IPS-18a (cell line): ENCODE measurements around the gene SLC2A9.

ENCODE experiments used
- H3K27ac ChIP-seq: one replicate; pipeline ENCODE4 v1.5.1; 2013; ENCODE audit warnings: low read length
- H3K27me3 ChIP-seq: one replicate; pipeline ENCODE4 v1.6.1; 2013; ENCODE audit warnings: mild to moderate bottlenecking, low read length; ENCODE audit not compliant: control insufficient read depth, insufficient read depth
- H3K36me3 ChIP-seq: one replicate; pipeline ENCODE4 v1.6.1; 2013; ENCODE audit warnings: low read depth, low read length; ENCODE audit not compliant: control insufficient read depth
- H3K4me1 ChIP-seq: one replicate; pipeline ENCODE4 v1.6.1; 2013; ENCODE audit warnings: low read depth, low read length; ENCODE audit not compliant: control insufficient read depth
- H3K4me3 ChIP-seq: one replicate; pipeline ENCODE4 v1.5.1; 2013; ENCODE audit warnings: low read length
- H3K9ac ChIP-seq: one replicate; pipeline ENCODE4 v1.6.1; 2013; ENCODE audit warnings: mild to moderate bottlenecking, low read length, moderate library complexity
- H3K9me3 ChIP-seq: one replicate; pipeline ENCODE4 v1.6.1; 2013; ENCODE audit warnings: low read depth, low read length; ENCODE audit not compliant: control insufficient read depth

Gene SLC2A9

GRCh38 chr4:10020871-10021652, at the start of gene SLC2A9:
Gene SLC2A9 (minus strand): TSS chr4:10021497. CDS start chr4:10021429, 68 bp downstream.
- no peak within 1 kb of the TSS for H3K4me3 ChIP-seq
- H3K27me3 ChIP-seq: peaks cover 9% of the 10 kb centered on the region
- no peaks in the 10 kb centered on the region for H3K36me3 ChIP-seq
- no peaks in the 10 kb centered on the region for H3K4me1 ChIP-seq
- no peak within 1 kb of the TSS for H3K27ac ChIP-seq
- H3K9me3 ChIP-seq: no peaks in the 10 kb centered on the region
- H3K9ac ChIP-seq: no peak within 1 kb of the TSS

GRCh38 chr4:10069075-10069642, 47.9 kb upstream of the SLC2A9 start:
- Histone ChIP-seq H3K9me3 (no peaks in the 10 kb centered on the region), H3K27ac (no peak overlapping the region), H3K4me3 (no peak overlapping the region), H3K4me1 (peaks cover under 1% of the 10 kb centered on the region), H3K27me3 (no peaks in the 10 kb centered on the region), H3K9ac (no peak overlapping the region), H3K36me3 (peaks cover 20% of the 10 kb centered on the region)

DNA sequence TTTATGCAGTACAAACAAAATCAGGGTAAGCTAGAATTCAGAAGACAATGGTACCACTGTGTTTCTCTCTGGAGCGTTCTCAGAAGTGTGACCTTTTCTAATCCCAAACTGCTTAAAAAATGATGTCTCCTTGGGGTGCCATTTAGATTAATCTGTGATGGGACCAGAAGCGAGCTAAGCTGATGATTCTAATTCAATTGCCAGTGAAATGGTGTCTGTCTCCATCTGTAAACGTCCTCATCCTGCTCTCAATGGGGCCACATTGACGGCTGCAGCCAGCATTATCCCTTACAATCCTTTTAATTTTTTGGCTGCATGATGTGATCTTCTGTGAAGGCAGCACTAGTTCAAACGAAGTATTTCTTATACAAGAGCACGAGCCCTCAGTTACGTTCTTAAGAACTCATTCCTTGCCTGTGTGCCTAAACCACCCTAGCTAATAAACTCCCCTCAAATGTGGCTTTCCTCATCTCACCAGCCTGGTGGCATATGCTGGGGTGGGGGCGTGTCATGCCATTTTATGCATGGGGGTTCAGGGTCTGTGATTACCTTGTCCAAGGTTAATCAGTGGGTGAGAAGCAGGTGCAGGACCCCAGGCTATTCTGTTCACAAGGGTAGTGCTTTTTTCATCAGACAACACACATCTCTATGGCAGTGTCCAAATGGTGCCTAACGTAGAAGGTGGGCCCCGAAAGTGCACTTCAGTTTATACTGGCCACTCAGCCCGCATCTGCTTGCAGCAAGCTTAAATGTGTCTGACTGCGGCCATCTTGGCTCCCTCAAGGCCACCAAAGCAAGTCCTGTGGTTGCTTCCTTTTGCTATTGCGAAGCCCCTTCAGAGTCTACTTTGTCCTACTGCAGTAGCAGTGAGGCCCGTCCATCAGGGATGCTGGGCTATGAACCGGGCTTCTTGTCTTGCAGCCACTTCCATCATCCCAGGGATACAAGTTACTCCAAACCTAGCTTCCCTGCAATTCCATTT, 45.7 kb upstream of the SLC2A9 start:
- Histone ChIP-seq H3K4me3 (no peak overlapping the region), H3K36me3 (no peaks in the 10 kb centered on the region), H3K27ac (no peak overlapping the region), H3K9ac (no peak overlapping the region), H3K4me1 (peaks cover 15% of the 10 kb centered on the region), H3K27me3 (no peaks in the 10 kb centered on the region), H3K9me3 (no peaks in the 10 kb centered on the region)

GRCh38 chr4:10066206-10066605, 44.9 kb upstream of the SLC2A9 start:
- Histone ChIP-seq H3K9ac (no peak overlapping the region), H3K4me1 (peaks cover 15% of the 10 kb centered on the region), H3K27me3 (no peaks in the 10 kb centered on the region), H3K9me3 (no peaks in the 10 kb centered on the region), H3K4me3 (no peak overlapping the region), H3K27ac (no peak overlapping the region), H3K36me3 (no peaks in the 10 kb centered on the region)

GRCh38 chr4:10063544-10064300, 42.4 kb upstream of the SLC2A9 start:
- Histone ChIP-seq H3K9ac (no peak overlapping the region), H3K27ac (no peak overlapping the region), H3K4me3 (no peak overlapping the region), H3K36me3 (no peaks in the 10 kb centered on the region), H3K4me1 (peaks cover 15% of the 10 kb centered on the region), H3K27me3 (no peaks in the 10 kb centered on the region), H3K9me3 (no peaks in the 10 kb centered on the region)

DNA sequence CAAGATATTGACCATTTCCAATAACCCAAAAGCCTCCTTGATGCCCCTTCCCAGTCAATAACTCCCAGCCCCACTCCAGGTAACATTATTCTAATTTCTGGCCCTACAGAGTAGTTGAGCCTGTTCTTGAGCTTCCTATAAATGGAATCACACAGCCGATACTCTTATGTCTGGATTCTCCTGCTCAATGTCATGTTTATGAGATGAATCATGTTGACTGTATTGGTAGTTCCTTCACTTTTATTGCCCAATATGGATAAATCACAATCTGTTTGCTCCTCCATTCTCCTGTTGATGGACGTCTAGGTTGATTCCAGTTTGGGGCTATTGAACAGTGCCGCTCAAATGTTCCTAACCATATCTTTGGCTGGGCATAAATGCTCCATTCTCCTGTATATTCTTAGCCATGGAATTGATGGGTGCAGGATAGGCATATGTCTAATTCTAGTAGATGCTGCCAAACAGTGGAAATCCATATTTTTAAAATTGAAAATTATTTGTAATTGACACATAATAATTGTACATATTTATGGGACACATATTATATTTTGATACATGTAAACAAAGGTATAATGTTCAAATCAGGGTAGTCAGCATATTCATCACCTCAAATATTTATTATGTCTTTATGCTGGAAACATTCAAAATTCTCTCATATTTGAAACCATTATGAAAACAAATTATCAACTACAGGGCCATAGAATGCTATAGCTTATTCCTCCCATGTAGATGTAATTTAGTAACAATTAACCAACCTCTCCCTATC, 40.5 kb upstream of the SLC2A9 start:
- H3K9ac ChIP-seq: no peak overlapping the region
- no peak overlapping the region for H3K27ac ChIP-seq
- no peaks in the 10 kb centered on the region for H3K9me3 ChIP-seq
- peaks cover 15% of the 10 kb centered on the region for H3K4me1 ChIP-seq
- no peaks in the 10 kb centered on the region for H3K27me3 ChIP-seq
- no peak overlapping the region for H3K4me3 ChIP-seq
- H3K36me3 ChIP-seq: no peaks in the 10 kb centered on the region

DNA sequence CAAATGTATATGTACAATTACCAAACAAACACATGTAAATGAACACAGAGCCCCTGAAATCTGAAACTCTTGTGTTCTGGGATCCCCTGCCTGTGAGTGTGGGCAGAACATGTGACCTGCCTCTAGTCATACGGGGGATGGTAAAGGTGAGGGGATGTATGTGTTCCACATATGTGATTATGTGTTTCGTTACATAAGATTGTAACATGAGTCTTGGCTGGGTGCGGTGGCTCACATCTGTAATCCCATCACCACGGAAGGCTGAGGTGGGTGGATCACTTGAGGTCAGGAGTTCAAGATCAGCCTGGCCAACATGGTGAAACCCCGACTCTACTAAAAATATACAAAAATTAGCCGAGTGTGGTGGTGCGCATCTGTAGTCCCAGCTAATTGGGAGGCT, 37.1 kb upstream of the SLC2A9 start:
- Histone ChIP-seq H3K36me3 (no peaks in the 10 kb centered on the region), H3K27ac (no peak overlapping the region), H3K27me3 (no peaks in the 10 kb centered on the region), H3K9me3 (no peaks in the 10 kb centered on the region), H3K4me3 (no peak overlapping the region), H3K4me1 (peaks cover 8% of the 10 kb centered on the region), H3K9ac (no peak overlapping the region)

DNA sequence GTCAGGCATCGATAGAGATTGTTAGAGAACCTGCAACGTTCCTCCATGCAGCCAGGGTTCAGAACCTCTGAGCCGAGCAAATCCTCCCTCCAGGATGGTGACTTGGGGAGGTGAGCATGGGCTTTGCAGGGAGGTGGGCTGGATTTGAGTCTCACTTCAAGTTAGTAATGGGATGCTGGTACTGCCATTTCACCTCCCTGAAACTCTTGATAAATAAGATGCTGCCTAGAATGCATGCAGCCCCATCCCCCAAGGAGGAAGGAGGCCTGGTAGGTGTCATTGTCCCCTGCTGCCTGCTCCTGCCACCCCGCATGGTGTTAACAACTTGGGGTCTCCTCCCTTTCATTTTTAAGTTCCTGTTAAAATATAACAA, 35.7 kb upstream of the SLC2A9 start:
- Histone ChIP-seq H3K4me1 (no peaks in the 10 kb centered on the region), H3K9ac (no peak overlapping the region), H3K27me3 (no peaks in the 10 kb centered on the region), H3K9me3 (no peaks in the 10 kb centered on the region), H3K36me3 (no peaks in the 10 kb centered on the region), H3K27ac (no peak overlapping the region), H3K4me3 (no peak overlapping the region)

GRCh38 chr4:10056334-10057022, 35.2 kb upstream of the SLC2A9 start:
- Histone ChIP-seq H3K9ac (no peak overlapping the region), H3K4me1 (no peaks in the 10 kb centered on the region)

DNA sequence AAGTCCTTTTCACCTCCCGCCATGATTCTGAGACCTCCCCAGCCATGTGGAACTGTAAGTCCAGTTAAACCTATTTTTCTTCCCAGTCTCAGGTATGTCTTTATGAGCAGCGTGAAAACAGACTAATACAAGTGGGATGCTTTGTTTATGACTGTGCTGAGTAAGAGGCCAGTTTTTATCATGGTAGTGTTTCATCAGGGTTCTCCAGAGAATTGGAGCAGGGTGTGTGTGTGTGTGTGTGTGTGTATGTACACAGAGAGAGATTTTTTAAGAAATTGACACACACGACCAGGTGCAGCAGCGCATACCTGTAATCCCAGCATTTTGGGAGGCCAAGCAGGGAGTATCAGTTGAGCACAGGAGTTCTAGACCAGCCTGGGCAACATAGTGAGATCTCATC, 34.6 kb upstream of the SLC2A9 start:
- H3K4me3 ChIP-seq: no peak overlapping the region
- H3K27me3 ChIP-seq: no peaks in the 10 kb centered on the region
- peaks cover under 1% of the 10 kb centered on the region for H3K4me1 ChIP-seq
- H3K9ac ChIP-seq: no peak overlapping the region
- no peaks in the 10 kb centered on the region for H3K36me3 ChIP-seq
- H3K27ac ChIP-seq: no peak overlapping the region
- H3K9me3 ChIP-seq: no peaks in the 10 kb centered on the region

More at GRCh38 chr4:10056334-10057022, 35.2 kb upstream of the SLC2A9 start:
- Histone ChIP-seq H3K9me3 (no peaks in the 10 kb centered on the region), H3K27me3 (no peaks in the 10 kb centered on the region), H3K36me3 (no peaks in the 10 kb centered on the region), H3K27ac (no peak overlapping the region), H3K4me3 (no peak overlapping the region)
